Muscle of back (tissue), 13 donors: ENCODE data around the gene SCRN3. TPM values are rescaled to one million over a fixed set of nuclear protein-coding genes. Genes with fewer than 3 reads are reported as not detected.
"Not testable (repeated sequence)": the region's sequence is repeated elsewhere in the genome, so short reads cannot be mapped to it uniquely, and the experiment has no call there.

Experiments
- DNase-seq, 3 donors: peaks; one replicate each; pipeline versions ENCODE4 v3.0.0 to v3.0.0-alpha.2; 2013
- long read RNA-seq, 9 donors: transcript quantifications; one replicate each; lab custom pipeline, GENCODE V29; 2026
- polyA plus RNA-seq, 10 donors: library from polyadenylated mRNA; unstranded; fragments of 120-200 nt; gene quantifications; one replicate each; pipeline ENCODE4 v1.2.1, GENCODE V29; 2013; ENCODE audit not compliant: insufficient read length in 10 of 10

SCRN3 gene
- 10 to 100 TPM; 26.2 to 37.5 (median 31.2) TPM for polyA plus RNA-seq
- long read RNA-seq, donor 1, partial matches to known transcripts: 0 of 1 reads
- long read RNA-seq, donor 1, other reads (novel, unspliced or antisense): 0 of 1 reads
- long read RNA-seq, donor 2, partial matches to known transcripts: 0 of 2 reads
- long read RNA-seq, donor 2, other reads (novel, unspliced or antisense): 0 of 2 reads
- long read RNA-seq, donor 3: 0 reads
- long read RNA-seq, donor 4, partial matches to known transcripts: 0 of 1 reads
- long read RNA-seq, donor 4, other reads (novel, unspliced or antisense): 0 of 1 reads
- long read RNA-seq, donor 5: 0 reads
- long read RNA-seq, donor 6, partial matches to known transcripts: 0 of 2 reads
- long read RNA-seq, donor 6, other reads (novel, unspliced or antisense): 0 of 2 reads
- long read RNA-seq, donor 7, transcript SCRN3-201 (8 exons, 3,037 nt): major isoform, 5 of 5 reads
- long read RNA-seq, donor 7, partial matches to known transcripts: 0 of 5 reads
- long read RNA-seq, donor 7, other reads (novel, unspliced or antisense): 0 of 5 reads
- long read RNA-seq, donor 8, partial matches to known transcripts: 0 of 3 reads
- long read RNA-seq, donor 8, other reads (novel, unspliced or antisense): 0 of 3 reads
- long read RNA-seq, donor 9: 0 reads

DNA sequence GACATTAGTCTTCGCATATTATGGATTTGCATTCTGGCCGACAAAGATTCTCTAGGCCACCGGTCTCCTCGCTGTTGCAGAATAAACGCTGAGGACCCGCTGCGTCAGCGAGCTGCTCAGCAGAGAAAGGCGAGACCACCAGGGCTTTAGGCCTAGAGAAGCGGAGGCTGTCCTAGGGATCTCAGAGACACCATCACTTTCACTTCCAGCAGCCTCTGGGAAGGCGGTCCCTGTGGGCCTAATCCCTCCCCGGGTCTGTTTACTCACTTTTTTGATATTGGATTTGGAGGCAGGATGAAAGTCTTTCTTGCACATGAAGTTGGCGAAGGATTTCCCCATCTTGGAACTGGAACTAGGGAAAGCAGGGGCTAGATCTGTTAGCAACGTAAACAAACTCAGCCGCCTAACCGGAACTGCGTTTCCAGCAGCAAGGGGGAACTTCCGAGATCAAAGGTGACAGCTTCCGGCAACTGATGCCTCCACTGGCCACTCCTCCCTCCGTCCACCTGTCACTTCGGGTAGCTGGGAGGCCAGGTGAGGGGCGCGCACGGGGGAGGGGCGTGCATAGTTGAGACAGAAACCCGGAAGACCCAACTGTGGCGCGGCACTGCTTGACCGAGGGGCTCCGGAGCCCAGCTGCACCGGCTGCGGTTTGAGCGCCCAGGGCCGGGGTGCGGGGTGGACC is at the start of gene SCRN3:
Gene SCRN3 (plus strand): TSS at position 447 of the 685 bp plus-strand sequence. CDS start 2,554 bp downstream, outside the sequence.
- peak; percentile 83 to 95 (median 89) for DNase-seq

DNA sequence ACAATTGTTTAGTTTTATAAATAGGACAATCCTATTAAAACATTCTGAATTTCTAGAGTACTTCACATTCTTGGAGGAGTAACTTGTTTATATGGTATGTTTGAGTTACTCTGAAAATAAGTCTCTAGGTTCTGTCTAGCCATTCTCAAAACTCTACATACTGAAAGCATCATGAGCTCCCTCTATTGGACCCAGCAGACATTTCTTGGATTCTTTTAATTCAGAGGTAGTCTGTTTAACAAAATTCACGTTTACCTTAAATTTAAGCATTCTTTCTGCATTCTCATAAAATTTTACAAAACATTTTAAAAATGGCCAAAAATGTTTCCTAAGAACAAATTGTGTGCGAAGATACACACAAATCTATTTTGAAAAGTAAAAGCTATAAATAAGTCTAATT is 45.5 kb upstream of the SCRN3 start:
- no peak for DNase-seq

DNA sequence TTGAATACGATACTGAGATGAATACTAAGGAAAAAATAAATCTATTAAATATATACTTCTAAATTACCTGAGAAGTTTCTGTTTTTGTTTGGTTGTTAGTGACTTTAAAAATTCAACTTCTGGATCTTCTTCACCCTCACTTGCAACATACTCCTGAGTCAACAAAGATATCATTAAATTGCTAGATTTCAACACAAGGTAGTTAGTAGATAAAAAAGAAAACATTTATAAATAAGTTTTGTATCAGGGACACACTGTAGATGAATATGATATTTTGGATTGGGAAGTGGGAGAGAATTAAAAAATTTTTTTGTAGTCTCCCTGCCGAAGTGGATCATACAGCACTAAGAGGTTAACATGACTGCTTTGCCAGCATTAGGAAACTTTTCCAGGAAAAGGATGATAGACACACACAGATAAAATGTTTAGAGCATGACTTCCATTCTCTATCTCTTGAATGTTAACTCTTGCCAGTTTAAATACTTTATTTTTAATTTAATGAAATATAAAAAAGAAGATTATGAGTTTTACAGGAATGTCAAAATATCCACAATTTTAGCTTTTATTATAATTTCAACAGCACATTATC is 44.8 kb upstream of the SCRN3 start:
- DNase-seq: no peak

DNA sequence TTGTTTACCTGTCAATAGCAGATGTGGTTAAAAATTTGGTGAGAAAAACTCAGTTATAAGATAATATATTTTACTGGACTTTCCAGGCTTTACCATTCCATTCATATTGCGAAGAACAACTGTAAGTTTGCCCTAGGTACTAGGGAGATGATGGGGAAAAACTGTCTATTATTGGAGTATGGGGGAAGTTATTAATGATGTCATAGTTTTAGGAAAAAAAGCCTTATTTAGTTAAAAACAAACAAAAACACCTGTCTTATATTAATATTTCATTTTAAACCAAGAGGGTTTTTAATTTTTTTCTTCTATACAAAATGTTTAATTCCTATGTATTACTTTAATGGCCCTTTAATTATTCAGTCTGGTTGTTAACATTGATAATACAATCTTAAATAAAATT is 42.5 kb upstream of the SCRN3 start:
- no peak for DNase-seq

DNA sequence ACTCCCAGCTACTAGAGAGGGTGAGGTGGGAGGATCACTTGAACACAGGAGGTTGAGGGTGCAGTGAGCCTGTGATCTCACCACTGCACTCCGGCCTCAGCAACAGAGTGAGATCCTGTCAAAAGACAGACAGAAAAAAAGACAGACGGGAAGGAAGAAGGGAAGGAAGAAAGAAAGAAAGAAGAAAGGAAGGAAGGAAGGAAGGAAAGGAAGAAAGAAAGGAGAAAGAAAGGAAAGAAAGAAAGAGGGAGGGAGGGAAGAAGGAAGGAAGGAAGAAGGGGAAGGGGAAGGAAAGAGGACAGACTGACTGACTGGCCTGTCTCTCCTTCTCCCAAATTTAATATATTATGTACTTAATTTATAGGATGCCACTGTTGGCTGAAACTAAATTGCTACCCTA is 39.2 kb upstream of the SCRN3 start:
- DNase-seq: no peak

DNA sequence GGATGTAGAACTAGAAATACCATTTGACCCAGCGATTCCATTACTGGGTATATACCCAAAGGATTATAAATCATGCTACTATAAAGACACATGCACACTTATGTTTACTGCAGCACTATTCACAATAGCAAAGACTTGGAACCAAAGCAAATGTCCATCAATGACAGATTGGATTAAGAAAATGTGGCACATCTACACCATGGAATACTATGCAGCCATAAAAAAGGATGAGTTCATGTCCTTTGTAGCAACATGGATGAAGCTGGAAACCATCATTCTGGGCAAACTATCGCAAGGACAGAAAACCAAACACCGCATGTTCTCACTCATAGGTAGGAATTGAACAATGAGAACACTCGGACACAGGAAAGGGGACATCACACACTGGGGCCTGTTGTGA is 35.9 kb upstream of the SCRN3 start:
- DNase-seq: not testable (repeated sequence)

GRCh38 chr2:174362949-174363348 is 32.6 kb upstream of the SCRN3 start:
- no peak for DNase-seq

- DNase-seq: not testable (repeated sequence)
Observed at GRCh38 chr2:174363492-174364225, 31.9 kb upstream of the SCRN3 start.

DNA sequence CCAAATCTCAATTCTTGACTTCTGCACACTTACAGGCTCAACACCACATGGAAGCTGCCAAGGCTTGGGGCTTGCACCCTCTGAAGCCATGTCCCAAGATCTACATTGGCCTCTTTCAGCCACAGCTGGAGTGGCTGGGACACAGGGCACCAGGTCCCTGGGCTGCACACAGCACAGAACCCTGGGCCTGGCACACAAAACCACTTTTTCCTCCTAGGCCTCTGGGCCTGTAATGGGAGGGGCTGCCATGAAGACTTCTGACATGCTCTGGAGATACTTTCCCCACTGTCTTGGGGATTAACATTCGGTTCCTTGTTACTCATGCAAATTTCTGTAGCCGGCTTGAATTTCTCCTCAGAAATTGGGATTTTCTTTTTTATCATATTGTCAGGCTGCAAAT is 30.9 kb upstream of the SCRN3 start:
- no peak for DNase-seq

GRCh38 chr2:174365571-174365970 is 30.0 kb upstream of the SCRN3 start:
- no peak for DNase-seq

- no peak for DNase-seq
Observed at GRCh38 chr2:174368691-174369090, 26.8 kb upstream of the SCRN3 start.

- DNase-seq: no peak
Observed at GRCh38 chr2:174376967-174377366, 18.6 kb upstream of the SCRN3 start.

DNA sequence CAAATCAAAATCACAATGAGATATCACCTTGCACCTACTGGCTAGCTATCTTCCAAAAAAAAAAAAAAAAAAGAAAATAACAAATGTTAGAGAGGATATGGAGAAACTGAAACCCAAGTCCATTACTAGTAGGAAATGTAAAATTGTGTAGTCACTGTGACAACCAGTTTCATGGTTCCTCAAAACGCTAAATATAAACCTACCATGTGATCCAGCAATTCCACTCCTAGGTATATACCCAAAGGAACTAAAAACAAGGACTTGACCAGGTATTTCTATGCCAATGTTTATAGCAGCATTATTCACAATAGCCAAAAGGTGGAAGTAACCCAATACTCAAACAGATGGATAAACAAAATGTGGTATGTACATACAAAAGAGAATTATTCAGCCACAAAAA is 11.7 kb upstream of the SCRN3 start:
- DNase-seq: no peak

DNA sequence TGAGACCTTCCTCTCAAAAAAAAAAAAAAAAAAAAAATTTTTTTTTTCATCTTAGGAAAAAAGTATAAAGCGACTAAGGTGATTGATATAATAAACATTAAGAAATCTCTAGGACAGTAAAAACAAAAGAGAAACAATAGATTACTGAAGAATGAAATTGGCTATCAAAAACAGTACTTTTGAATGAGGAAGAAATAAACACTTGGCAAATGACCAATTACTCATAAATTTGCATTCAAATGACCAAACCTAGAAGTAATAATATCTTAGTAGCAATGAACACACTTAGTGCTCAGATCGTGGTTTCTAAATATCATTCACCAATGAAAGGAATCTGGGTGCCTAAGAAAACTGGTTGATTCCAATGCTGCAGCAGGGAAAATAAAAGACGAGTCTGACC is 10.3 kb upstream of the SCRN3 start:
- DNase-seq: no peak

DNA sequence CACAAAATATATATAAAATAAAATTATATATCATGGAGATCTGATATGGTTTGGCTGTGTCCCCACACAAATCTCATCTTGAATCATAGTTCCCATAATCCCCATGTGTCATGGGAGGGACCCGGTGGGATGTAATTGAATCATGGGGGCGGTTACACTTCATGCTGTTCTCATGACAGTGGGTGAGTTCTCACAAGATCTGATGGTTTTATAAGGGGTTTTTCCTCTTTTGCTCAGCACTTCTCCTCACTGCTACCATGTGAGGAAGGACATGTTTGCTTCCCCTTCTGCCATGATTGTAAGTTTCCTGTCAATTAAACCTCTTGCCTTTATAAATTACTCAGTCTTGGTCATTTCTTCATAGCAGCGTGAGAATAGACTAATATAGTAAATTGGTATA is 6.8 kb upstream of the SCRN3 start:
- not testable (repeated sequence) for DNase-seq

- DNase-seq: no peak
Observed at GRCh38 chr2:174389542-174389941, 6.0 kb upstream of the SCRN3 start.

GRCh38 chr2:174390303-174390702 is 5.2 kb upstream of the SCRN3 start:
- not testable (repeated sequence) for DNase-seq

DNA sequence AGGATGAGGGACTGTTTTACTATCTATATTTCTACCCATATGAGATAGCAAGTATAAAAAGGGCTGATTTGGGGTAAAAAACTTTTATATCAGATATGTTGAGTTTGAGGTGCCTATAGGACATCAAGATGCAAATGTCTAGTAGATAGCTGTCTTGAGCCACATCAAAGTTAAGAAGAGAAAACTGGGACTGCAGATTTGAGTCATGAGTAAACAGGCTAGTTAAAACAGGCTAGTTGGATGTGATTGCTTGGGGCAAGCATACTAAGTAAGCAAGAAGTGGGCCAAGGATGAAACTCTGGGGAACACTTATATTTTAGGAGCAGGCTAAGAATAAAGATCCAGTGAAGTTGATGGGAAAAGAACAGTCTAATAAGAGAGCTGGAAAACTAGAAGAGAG is 2.8 kb upstream of the SCRN3 start:
- DNase-seq: no peak

GRCh38 chr2:174395969-174396630 is 570 bp downstream of the SCRN3 start:
- DNase-seq: no peak

DNA sequence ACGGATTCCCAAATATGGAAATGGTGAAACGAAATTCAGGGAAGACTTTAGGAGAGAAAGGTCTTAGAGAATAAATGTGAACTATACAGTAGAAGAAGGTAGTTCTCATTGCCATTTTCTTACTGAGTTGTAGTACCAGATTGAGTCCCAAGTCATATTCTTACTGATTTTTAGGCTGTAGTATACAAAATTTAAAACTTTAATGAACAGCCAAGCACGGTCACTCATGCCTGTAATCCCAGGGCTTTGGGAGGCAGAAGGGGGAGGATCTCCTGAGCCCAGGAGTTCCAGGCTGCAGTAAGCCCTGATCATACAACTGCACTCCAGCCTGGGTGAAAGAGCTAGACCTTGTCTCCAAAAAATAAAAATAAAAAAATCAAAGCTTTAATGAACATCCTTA is 2.2 kb downstream of the SCRN3 start:
- no peak for DNase-seq

- DNase-seq: no peak
Observed at GRCh38 chr2:174399171-174399570, 3.6 kb downstream of the SCRN3 start.
